ENCODE measurements around the gene NOL4L. TPM values are rescaled to one million over a fixed set of nuclear protein-coding genes. Genes with fewer than 3 reads are reported as not detected.

Gene NOL4L
- total and polyA plus RNA-seq, 2 donors (not counting 3 experiments of a cell fraction or from before 2014, with no cell fraction given) = 55.2 to 79.6 TPM

- dilution Hi-C loops (cut with MboI; ENCODE audit: extremely low pct_ligation_motif_present, low sequenced_read_pairs) = no loop called here
- intact Hi-C loops (cut with micrococcal nuclease) = no loop called here
- H3K9me1 ChIP-seq (replicated peaks; ENCODE audit: control insufficient read depth, extremely low read depth, insufficient read depth, low read length) = no peaks in the 10 kb centered on the region
- no peaks in the 10 kb centered on the region for H3K27me3 ChIP-seq (ENCODE audit: control insufficient read depth in 2 of 2, insufficient read depth in 2 of 2, low read length in 2 of 2)
- H3K9me3 ChIP-seq (replicated peaks; ENCODE audit: control insufficient read depth, insufficient read depth, low read length) = no peaks in the 10 kb centered on the region
- no peak overlapping the region for H3K4me3 ChIP-seq (replicated peaks in 1 of 3; ENCODE audit: insufficient read depth in 1 of 3, low read depth in 1 of 3, low read length in 3 of 3)
- BruUV-seq (replicated peaks) = no TSS peak
- no peak for FAIRE-seq
- CTCF ChIA-PET = no interaction called here
- POLR2A ChIA-PET = interaction anchor here (0.6 to 0.7 kb wide), 2 partner anchors 32 to 65 kb away, joined by 4 to 9 read pairs; no protein-coding TSS in a partner anchor
- DNase-seq (ENCODE audit: low read depth, low spot score) = no peak
- no peak overlapping the region for H3K4me2 ChIP-seq (ENCODE audit: insufficient read depth, low read length)
- TF ChIP-seq EZH2 (IDR thresholded peaks at IDR 0.05; ENCODE audit: borderline replicate concordance, low read depth, low read length, severe bottlenecking) = no peak
- H3K4me1 ChIP-seq (ENCODE audit: control insufficient read depth, extremely low read depth, insufficient read depth, low read length) = peaks cover 18% of the 10 kb centered on the region
- peaks cover 25 to 29% of the 10 kb centered on the region in 2 experiments for H3K36me3 ChIP-seq (ENCODE audit: control insufficient read depth in 2 of 2, extremely low read depth in 1 of 2, insufficient read depth in 2 of 2, low read length in 2 of 2)
- no peak overlapping the region for H2AFZ ChIP-seq (ENCODE audit: low read depth, low read length)
- peaks cover under 1% of the 10 kb centered on the region for H4K20me1 ChIP-seq (replicated peaks; ENCODE audit: control insufficient read depth, extremely low read depth, insufficient read depth, low read length)
- H3K27ac ChIP-seq (ENCODE audit: insufficient read depth, low read depth, low read length) = no peak overlapping the region
- no peak overlapping the region for H3K9ac ChIP-seq (replicated peaks; ENCODE audit: extremely low read depth, insufficient read depth, low read length)
- peaks cover 33% of the 10 kb centered on the region for H3K79me2 ChIP-seq (ENCODE audit: control insufficient read depth, insufficient read depth, low read length)
Observed at GRCh38 chr20:32427996-32428395, 157.1 kb downstream of the NOL4L start.

- CTCF ChIA-PET = no interaction called here
Observed at GRCh38 chr20:32421290-32421689, 163.8 kb downstream of the NOL4L start.

More at GRCh38 chr20:32421290-32421689, 163.8 kb downstream of the NOL4L start:
- Histone ChIP-seq H3K4me1 (ENCODE audit: control insufficient read depth, extremely low read depth, insufficient read depth, low read length) (no peaks in the 10 kb centered on the region), H3K4me2 (ENCODE audit: insufficient read depth, low read length) (no peak overlapping the region), H3K9me1 (replicated peaks; ENCODE audit: control insufficient read depth, extremely low read depth, insufficient read depth, low read length) (no peaks in the 10 kb centered on the region), H4K20me1 (replicated peaks; ENCODE audit: control insufficient read depth, extremely low read depth, insufficient read depth, low read length) (peaks cover 6% of the 10 kb centered on the region), H3K36me3 (ENCODE audit: control insufficient read depth in 2 of 2, extremely low read depth in 1 of 2, insufficient read depth in 2 of 2, low read length in 2 of 2) (no peaks in the 10 kb centered on the region), H3K4me3 (replicated peaks in 1 of 3; ENCODE audit: insufficient read depth in 1 of 3, low read depth in 1 of 3, low read length in 3 of 3) (no peak overlapping the region), H2AFZ (ENCODE audit: low read depth, low read length) (no peak overlapping the region), H3K9ac (replicated peaks; ENCODE audit: extremely low read depth, insufficient read depth, low read length) (no peak overlapping the region), H3K79me2 (ENCODE audit: control insufficient read depth, insufficient read depth, low read length) (peaks cover 47% of the 10 kb centered on the region), H3K27ac (ENCODE audit: insufficient read depth, low read depth, low read length) (no peak overlapping the region), H3K27me3 (ENCODE audit: control insufficient read depth in 2 of 2, insufficient read depth in 2 of 2, low read length in 2 of 2) (no peaks in the 10 kb centered on the region), H3K9me3 (replicated peaks; ENCODE audit: control insufficient read depth, insufficient read depth, low read length) (no peaks in the 10 kb centered on the region)
- POLR2A ChIA-PET = interaction anchor here (0.7 kb wide), 1 partner anchor 103 kb away, joined by 5 read pairs; no protein-coding TSS in a partner anchor
- BruUV-seq (replicated peaks) = no TSS peak
- no peak for TF ChIP-seq FOS (IDR thresholded peaks at IDR 0.05; ENCODE audit: borderline replicate concordance, insufficient read depth, low read length)
- no peak for TF ChIP-seq POLR2AphosphoS5 (IDR thresholded peaks at IDR 0.05; ENCODE audit: insufficient read depth, low read depth, low read length)
- no peak for TF ChIP-seq MAX (IDR thresholded peaks at IDR 0.05; ENCODE audit: insufficient read depth, insufficient read length)
- dilution Hi-C loops (cut with MboI; ENCODE audit: extremely low pct_ligation_motif_present, low sequenced_read_pairs) = no loop called here
- FAIRE-seq (no peak), DNase-seq (ENCODE audit: low read depth, low spot score) (no peak)
- intact Hi-C loops (cut with micrococcal nuclease) = no loop called here

Data from endothelial cell of umbilical vein (primary cell).